Gastrocnemius medialis (tissue), 4 donors: ENCODE results near the gene SULT2B1. TPM values are rescaled to one million over a fixed set of nuclear protein-coding genes. Genes with fewer than 3 reads are reported as not detected.

Experiments used
- ATAC-seq, 2 donors: fragments of 150-250 bp; one replicate each; pipeline ENCODE4 v1.9.1; 2016
- DNase-seq, 2 donors: peaks; one replicate each; pipeline ENCODE4 v3.0.0-alpha.2; 2019
- H3K27ac ChIP-seq, 4 donors: fragments of 200-600 bp; sonication (generic); 1 replicate in 1 of 4; 2 replicates in 3 of 4; pipeline ENCODE4 v1.5.1; 2016 to 2018; ENCODE audit warnings: mild to moderate bottlenecking in 2 of 4, moderate library complexity in 1 of 4
- H3K27me3 ChIP-seq, 3 donors: fragments of 200-600 bp; sonication (generic) in 2 of 3; 1 replicate in 1 of 3; 2 replicates in 2 of 3; pipeline versions ENCODE4 v1.5.1 to v1.6.0; 2016 to 2019; ENCODE audit warnings: mild to moderate bottlenecking in 1 of 3, moderate library complexity in 1 of 3
- H3K36me3 ChIP-seq, 2 donors: fragments of 200-600 bp; sonication (generic) in 1 of 2; one replicate each; pipeline ENCODE4 v1.5.1; 2017 to 2018
- H3K4me1 ChIP-seq, 2 donors: fragments of 200-600 bp; sonication (generic) in 1 of 2; one replicate each; pipeline ENCODE4 v1.5.1; 2016 to 2017; ENCODE audit warnings: mild to moderate bottlenecking in 2 of 2
- H3K4me3 ChIP-seq, 4 donors: fragments of 200-600 bp; sonication (generic) in 3 of 4; 1 replicate in 1 of 4; 2 replicates in 3 of 4; pipeline ENCODE4 v1.5.1; 2016 to 2019; ENCODE audit warnings: mild to moderate bottlenecking in 2 of 4
- H3K9me3 ChIP-seq, 3 donors: fragments of 200-600 bp; sonication (generic) in 2 of 3; 1 replicate in 1 of 3; 2 replicates in 2 of 3; pipeline ENCODE4 v1.5.1; 2016 to 2019
- CTCF ChIP-seq, 5 experiments: fragments of 450-650 bp in 3 of 5; fragments of 200-600 bp in 2 of 5; sonication (generic) in 2 of 5; IDR thresholded peaks in 4 of 5; conservative IDR thresholded peaks in 1 of 5; 1 replicate in 4 of 5; 2 replicates in 1 of 5; pipeline ENCODE4 v1.5.1; 2016 to 2019; ENCODE audit warnings: antibody characterized with exemption in 5 of 5, mild to moderate bottlenecking in 3 of 5, moderate library complexity in 3 of 5
- POLR2A ChIP-seq, 2 donors: fragments of 450-650 bp; IDR thresholded peaks; one replicate each; pipeline ENCODE4 v1.6.1; 2017; ENCODE audit warnings: antibody characterized with exemption in 2 of 2, mild to moderate bottlenecking in 2 of 2, moderate library complexity in 2 of 2
- in situ Hi-C, 4 donors: fragments of 200-750 bp; cut with MboI; loops; one replicate each; pipeline versions ENCODE4 v1.15.0 to v1.8.0; 2017; ENCODE audit warnings: low sequenced_read_pairs in 4 of 4
- intact Hi-C: fragments of 100-400 bp; cut with DNase I; formaldehyde crosslinking; loops from one replicate; pipeline ENCODE4 v1.15.1; 2023; ENCODE audit warnings: low total_unique reads
- total RNA-seq, 4 donors: library from RNA; depleted of rRNA; stranded (reverse); fragments of >200 nt; gene quantifications; one replicate each; pipeline versions ENCODE4 v1.1.0 to v1.2.3, GENCODE V29; 2016

Gene SULT2B1
- total RNA-seq, 4 donors from 2014 or later: not detected

DNA sequence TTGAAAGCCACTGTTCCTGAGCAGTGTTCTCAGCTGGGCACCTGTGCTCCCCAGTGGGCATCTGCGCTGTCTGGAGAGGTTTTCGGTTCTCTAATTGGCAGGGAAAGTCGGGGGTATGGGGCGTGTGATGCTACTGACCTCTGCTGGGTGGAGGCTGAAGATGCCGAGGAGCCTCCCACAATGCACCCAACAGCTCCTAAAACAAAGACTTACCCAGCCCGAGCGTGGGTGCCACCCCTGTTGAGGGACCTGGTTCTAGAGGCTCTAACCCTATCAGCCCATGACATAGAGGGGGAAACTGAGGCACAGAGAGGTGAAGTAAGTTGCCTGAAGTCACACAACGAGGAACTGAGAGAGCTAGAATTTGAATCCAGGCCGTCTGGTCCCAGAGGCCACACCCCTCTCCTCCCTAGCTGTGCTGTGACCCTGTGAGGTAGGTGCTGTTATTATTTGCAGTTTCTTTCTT lies 56.9 kb downstream of the SULT2B1 start:
- DNase-seq (no peak), ATAC-seq (no peak)
- in situ Hi-C loops (no loop called here), intact Hi-C loops (no loop called here)
- Histone ChIP-seq H3K9me3 (no peaks in the 10 kb centered on the region), H3K4me1 (peaks cover 8 to 12% of the 10 kb centered on the region in 2 donors), H3K36me3 (no peaks in the 10 kb centered on the region), H3K27me3 (no peaks in the 10 kb centered on the region), H3K27ac (no peak overlapping the region), H3K4me3 (no peak overlapping the region)
- no peak for TF ChIP-seq POLR2A (IDR thresholded peaks at IDR 0.05)
- peak in 1 of 5 experiments; percentile 16 for TF ChIP-seq CTCF (IDR thresholded peaks at IDR 0.05 in 4 of 5, conservative IDR thresholded peaks at IDR 0.05 in 1 of 5)

GRCh38 chr19:48609571-48610108 lies 57.7 kb downstream of the SULT2B1 start:
- TF ChIP-seq CTCF (IDR thresholded peaks at IDR 0.05 in 4 of 5, conservative IDR thresholded peaks at IDR 0.05 in 1 of 5) (no peak), POLR2A (IDR thresholded peaks at IDR 0.05) (no peak)
- intact Hi-C loops: no loop called here
- ATAC-seq (no peak), DNase-seq (no peak)
- H3K4me1 ChIP-seq: peaks cover 8 to 20% of the 10 kb centered on the region in 2 donors
- no peaks in the 10 kb centered on the region for H3K27me3 ChIP-seq
- H3K36me3 ChIP-seq: no peaks in the 10 kb centered on the region
- no peak overlapping the region for H3K27ac ChIP-seq
- in situ Hi-C loops: no loop called here
- H3K9me3 ChIP-seq: no peaks in the 10 kb centered on the region
- no peak overlapping the region for H3K4me3 ChIP-seq

DNA sequence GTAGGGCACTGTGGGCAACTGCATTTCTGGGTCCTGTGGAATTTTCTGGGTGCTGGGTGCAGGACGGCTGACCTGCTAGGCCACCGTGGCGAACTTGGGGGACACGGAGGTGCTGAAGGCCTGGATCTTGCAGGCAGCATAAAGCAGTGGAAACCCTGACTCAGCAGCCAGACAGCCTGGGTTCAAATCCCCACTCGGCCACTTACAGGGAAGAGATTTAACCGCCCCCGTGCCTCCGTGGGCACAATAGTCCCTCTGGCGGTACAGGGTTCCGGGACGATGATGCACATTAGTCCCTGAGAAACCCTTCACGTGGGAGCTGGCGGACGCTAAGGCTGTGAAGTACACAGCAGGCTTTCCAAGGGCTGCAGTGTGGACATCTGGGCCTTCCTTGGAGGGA lies 59.9 kb downstream of the SULT2B1 start:
- ATAC-seq (no peak), DNase-seq (no peak)
- Histone ChIP-seq H3K4me1 (peaks cover 13 to 30% of the 10 kb centered on the region in 2 donors), H3K9me3 (no peaks in the 10 kb centered on the region), H3K4me3 (no peak overlapping the region), H3K36me3 (peaks cover 3 to 20% of the 10 kb centered on the region in 2 donors), H3K27ac (no peak overlapping the region), H3K27me3 (no peaks in the 10 kb centered on the region)
- TF ChIP-seq POLR2A (IDR thresholded peaks at IDR 0.05): no peak
- TF ChIP-seq CTCF (IDR thresholded peaks at IDR 0.05 in 4 of 5, conservative IDR thresholded peaks at IDR 0.05 in 1 of 5): no peak
- intact Hi-C loops: loop anchor here (2.0 kb wide), 1 partner anchor 23 kb away; no protein-coding TSS in a partner anchor
- in situ Hi-C loops: no loop called here

GRCh38 chr19:48613024-48613851 lies 61.3 kb downstream of the SULT2B1 start:
- no peaks in the 10 kb centered on the region for H3K9me3 ChIP-seq
- no peaks in the 10 kb centered on the region for H3K27me3 ChIP-seq
- TF ChIP-seq POLR2A (IDR thresholded peaks at IDR 0.05) (peak; percentile 12 to 13), CTCF (IDR thresholded peaks at IDR 0.05 in 4 of 5, conservative IDR thresholded peaks at IDR 0.05 in 1 of 5) (no peak)
- ATAC-seq: peak; percentile 57 to 78
- in situ Hi-C loops: no loop called here
- H3K27ac ChIP-seq: peak overlapping the region; percentile 78 to 89 (median 84)
- peaks cover 27 to 44% of the 10 kb centered on the region in 2 donors for H3K4me1 ChIP-seq
- peak in 1 of 2 donors; percentile 81 for DNase-seq
- H3K4me3 ChIP-seq: peak overlapping the region in 2 of 4 donors; percentile 10 to 37
- H3K36me3 ChIP-seq: peaks cover 3 to 29% of the 10 kb centered on the region in 2 donors
- intact Hi-C loops: loop anchor here (1.0 to 2.0 kb wide), 2 partner anchors 24 to 45 kb away; no protein-coding TSS in a partner anchor
